Activated naive CD4-positive, alpha-beta T cell (primary cell): Measurements from ENCODE around the gene NR1D1.
A peak's percentile ranks its signal among the peaks of the same experiment; 100 is the strongest.

Experiments
- DNase-seq, 4 experiments: peaks; one replicate each; lab custom pipeline; 2025; lab: John Stamatoyannopoulos, UW

Gene NR1D1

DNA sequence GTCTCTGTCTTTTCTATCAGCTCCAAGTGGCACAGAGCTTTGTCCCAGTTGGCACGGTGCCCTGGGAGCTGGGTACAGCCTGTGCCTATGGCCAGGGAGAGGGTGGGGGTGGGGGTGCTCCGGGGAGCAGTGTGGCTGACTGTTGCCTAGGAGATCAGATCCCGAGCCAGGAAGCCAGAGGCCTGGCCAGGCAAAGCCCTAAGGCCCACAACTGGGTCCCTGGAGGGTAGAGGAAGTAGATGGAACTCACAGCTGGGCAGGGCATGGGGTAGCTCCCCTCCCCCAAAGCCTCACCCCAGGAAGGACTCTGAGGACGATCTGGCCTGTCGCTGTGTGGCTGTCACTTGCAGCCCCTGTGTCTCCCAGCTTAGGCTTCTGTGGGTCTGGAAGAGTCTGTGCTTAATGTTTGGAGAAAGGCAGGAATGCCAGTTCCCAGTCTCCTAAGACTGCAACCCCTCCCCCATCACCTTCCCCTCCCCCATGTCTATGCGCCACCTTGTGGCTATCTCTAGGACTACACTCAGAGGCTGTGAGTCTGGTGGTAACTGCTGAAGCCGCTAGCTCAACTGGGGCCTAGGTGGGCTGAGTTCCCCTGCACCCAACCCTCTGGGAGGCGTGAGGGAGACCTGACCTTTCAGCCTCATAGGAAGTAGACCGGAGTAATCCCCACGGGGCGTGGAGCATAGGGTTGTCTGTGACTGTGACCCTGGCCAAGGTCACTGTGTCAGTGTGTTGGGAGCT, 25.0 kb downstream of the NR1D1 start:
- peak; percentile 34 to 64 (median 50) for DNase-seq

GRCh38 chr17:40074871-40075200, 25.6 kb downstream of the NR1D1 start:
- no peak for DNase-seq

DNA sequence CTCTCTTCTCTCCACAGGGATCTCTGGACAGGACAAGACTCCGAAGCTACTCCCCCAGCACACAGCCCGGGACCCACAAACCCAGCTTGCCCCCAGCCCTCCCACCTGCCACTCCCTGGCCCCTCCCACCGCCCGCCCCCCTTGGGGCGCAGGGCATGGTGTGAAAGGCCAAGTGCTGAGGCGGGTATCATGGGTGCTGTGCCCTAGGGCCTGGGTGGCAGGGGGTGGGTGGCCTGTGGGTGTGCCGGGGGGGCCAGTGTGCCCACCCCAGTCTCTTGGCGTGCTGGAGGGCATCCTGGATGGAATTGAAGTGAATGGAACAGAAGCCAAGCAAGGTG, 26.2 kb downstream of the NR1D1 start:
- no peak for DNase-seq

- DNase-seq: no peak
Observed at GRCh38 chr17:40073454-40074174, 26.8 kb downstream of the NR1D1 start.

- no peak for DNase-seq
Observed at GRCh38 chr17:40072735-40073346, 27.5 kb downstream of the NR1D1 start.

DNA sequence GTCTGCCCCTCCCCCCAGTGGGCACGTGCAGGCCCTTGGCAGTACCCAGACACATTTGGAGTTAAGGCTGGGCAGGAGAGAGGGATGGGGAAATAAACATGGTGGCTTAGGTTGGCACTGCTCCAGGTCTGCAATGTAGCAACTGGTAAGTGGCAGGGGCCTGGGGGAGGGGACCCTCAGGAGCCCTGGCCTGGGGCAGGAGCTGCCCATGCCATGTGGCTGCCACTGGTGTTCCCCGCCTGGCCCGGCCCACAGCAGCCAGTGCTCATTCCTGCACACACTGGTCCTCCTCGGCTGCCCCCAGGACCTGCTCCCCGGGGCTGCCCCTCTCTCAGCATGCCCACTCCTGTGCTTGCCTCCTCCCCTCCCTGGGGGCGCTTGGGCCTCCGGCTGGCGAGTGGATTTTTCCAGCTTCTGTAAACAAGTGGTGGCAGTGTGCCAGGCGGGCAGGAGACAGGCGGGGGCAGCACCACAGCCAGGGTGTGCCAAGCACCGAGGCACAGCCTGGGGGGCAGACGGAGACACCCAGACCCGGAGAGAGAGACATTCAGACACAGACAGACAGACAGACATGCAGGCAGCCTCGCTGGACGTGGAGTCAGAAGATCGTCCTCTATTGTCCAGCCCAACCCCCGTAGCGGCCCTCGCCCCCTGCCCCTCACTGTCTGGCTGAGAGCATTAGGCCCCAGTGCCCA, 28.2 kb downstream of the NR1D1 start:
- DNase-seq: no peak

GRCh38 chr17:40071313-40072039, 28.9 kb downstream of the NR1D1 start:
- DNase-seq: no peak

GRCh38 chr17:40070709-40071312, 29.6 kb downstream of the NR1D1 start:
- DNase-seq: no peak

GRCh38 chr17:40069751-40070708, 30.4 kb downstream of the NR1D1 start:
- DNase-seq: peak in 1 of 4 experiments; percentile 23

DNA sequence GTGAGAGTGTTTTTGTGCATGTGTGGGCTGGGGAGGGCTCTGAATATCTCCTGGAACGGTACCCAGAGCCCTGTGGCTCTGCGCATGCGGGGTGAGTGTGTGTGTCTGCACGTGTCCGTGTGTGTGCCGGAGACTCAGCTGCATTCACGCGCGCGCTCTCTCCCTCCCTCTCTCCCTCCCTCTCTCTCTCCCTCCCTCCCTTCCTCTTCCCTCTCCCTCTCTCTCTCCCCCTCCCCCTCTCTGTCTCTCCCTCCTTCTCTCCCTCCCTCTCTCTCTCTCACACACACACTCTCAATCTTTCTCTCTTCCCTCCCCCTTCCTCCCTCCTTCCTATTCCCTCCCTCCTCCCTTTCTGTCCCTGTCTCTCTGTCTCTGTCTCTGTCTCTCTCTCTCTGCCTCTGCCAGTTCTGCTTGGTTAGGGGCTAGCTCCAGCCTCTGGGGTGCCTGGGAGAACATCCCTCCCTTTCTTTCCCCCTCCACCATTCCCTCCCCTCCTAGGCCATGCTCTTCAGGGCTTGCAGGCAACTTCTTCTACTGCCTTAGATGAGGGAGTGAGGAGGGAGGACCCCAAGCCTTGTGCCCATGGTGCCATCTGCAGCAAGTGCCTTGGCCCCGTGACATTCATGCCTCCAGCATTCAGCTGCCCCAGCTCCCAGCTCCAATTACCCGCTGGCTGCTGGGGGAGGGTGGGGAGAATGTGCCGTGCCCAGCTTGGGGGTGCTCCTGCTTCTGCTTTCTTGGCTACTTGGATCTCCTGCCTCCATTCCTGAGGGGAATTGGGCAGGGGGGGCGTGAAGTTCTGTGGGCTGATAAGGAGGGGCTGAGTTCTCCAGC, 31.3 kb downstream of the NR1D1 start:
- DNase-seq: peak; percentile 45 to 71 (median 54)

DNA sequence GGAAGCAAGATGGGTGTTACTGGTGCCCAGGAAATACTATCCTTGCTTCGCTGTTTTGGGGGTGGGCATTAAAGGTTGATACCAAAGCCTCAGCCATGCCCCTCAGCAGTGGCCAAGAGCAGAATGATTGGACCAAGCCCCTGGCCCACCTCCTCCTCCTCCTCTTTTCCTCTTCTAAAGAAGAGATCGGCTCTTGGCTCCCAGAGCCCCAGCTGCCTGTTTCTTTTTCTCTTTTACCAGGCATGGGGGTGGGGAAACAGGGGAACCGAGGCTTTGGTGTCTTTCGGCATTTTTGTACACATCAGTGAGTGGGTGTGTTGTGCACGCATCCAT, 31.8 kb downstream of the NR1D1 start:
- no peak for DNase-seq

DNA sequence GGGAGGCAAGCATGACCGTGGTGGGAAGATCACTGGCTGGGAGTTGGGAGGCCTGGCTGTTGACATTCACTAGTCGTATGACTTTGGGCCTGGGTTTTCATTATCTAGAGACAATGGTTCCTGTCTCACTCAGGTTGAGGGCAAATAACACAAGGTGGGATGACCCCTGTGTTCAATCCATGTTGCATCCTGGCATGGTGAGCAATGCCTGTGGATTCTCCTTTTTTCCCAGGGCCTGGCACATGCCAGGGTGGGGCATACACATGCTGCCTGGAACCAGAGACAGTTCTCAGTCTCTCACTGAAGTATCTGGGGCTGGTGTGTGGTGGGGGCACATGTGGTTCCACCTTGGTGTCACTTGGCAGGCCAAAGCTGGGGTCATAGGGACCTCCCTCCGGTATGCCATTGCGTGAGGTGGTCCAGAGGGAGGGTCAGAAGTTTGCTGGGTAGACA, 32.2 kb downstream of the NR1D1 start:
- no peak for DNase-seq

GRCh38 chr17:40067710-40068109, 32.7 kb downstream of the NR1D1 start:
- DNase-seq: no peak

- no peak for DNase-seq
Observed at GRCh38 chr17:40065769-40066510, 34.4 kb downstream of the NR1D1 start.

DNA sequence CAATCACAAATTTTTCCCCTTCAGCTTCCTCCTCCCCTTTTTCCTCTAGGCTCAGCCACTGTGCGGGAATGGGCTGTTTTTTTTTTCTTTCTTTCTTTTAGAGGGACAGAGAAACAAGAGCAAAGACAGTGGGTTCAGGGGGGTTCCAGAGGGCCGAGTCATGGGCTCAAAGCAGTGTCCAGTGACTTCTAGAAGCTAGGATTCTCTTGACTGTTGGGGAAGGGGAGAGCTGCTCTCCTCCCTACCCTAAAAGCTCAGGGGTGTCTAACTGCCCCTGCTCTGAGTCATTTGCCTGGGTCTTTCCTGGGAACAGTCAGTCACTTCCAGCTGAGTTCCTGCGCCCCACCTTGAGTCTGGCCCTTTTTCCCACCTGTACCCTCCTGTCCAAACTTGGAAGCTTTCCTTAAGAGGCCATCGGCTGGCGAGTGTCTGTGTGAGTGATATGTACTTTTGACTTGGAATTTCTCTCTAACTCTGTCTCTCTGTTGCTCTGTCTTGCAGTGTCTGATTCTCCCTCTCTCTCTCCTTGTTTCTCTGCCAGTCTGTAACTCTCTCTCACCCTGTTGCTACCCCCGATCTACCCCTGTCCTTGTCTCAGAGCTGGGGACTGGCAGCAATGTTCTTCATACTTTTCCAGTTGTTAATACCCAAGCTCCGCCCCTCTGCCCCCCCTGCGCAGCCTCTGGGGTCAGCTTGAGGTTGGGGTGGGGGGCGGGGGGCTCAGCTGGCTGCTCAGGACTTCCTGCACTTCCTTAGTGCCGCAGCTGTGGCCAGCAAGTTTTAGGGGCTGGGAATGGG, 35.2 kb downstream of the NR1D1 start:
- DNase-seq: no peak

DNA sequence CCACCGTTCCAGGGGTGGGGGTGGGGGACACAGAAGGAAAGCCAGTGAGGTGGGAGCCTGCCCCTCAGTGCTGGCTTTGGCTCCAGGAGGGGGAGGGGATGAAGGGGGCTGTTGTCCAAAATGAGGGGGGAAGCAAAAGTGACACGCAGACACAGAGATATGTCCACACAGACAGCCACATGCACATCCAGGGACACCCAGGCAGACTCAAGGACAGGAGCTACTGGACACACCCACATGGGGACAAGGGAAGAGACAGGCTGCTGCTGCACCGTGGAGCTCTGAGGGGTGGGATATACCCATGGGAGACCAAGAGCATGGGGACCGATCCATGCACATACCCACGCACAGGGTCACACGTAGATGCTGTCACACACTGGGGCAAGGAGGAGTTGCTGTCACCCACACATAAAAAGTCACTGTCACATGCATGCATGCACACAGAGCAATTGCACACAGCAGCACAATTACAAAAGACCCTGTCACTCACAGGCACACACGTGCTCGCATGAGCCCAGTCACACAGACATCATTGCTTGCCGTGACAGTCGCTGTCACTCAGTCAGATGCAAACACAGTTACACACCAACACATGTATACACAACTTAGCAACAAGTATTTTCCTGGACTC, 36.4 kb downstream of the NR1D1 start:
- peak in 1 of 4 experiments; percentile 19 for DNase-seq

- peak in 2 of 4 experiments; percentile 35 to 40 for DNase-seq
Observed at GRCh38 chr17:40063187-40063771, 37.1 kb downstream of the NR1D1 start.
